GM21723 (cell line): Measurements from ENCODE around the gene ARHGEF19.
"Not testable (repeated sequence)": the region's sequence is repeated elsewhere in the genome, so short reads cannot be mapped to it uniquely, and the experiment has no call there.

ENCODE experiments used
- ATAC-seq: cut with Tn5 transposase; IDR thresholded peaks from one replicate; pipeline ENCODE4 v1.9.1; 2021; ENCODE audit warnings: mild to moderate bottlenecking, moderate library complexity; ENCODE audit not compliant: unreplicated experiment

ARHGEF19 gene

GRCh38 chr1:16168144-16168495 is 44.3 kb downstream of the ARHGEF19 start:
- not testable (repeated sequence) for ATAC-seq

- no peak for ATAC-seq
These were observed 44.9 kb downstream of the ARHGEF19 start for GRCh38 chr1:16167331-16168143.

GRCh38 chr1:16166117-16166516 is 46.3 kb downstream of the ARHGEF19 start:
- no peak for ATAC-seq

GRCh38 chr1:16165548-16165947 is 46.9 kb downstream of the ARHGEF19 start:
- no peak for ATAC-seq

GRCh38 chr1:16165073-16165364 is 47.4 kb downstream of the ARHGEF19 start:
- no peak for ATAC-seq

- no peak for ATAC-seq
These were observed 48.0 kb downstream of the ARHGEF19 start for GRCh38 chr1:16164213-16165072.

GRCh38 chr1:16163608-16164212 is 48.7 kb downstream of the ARHGEF19 start:
- not testable (repeated sequence) for ATAC-seq

GRCh38 chr1:16162163-16162822 is 50.2 kb downstream of the ARHGEF19 start:
- ATAC-seq: no peak

GRCh38 chr1:16161717-16162116 is 50.7 kb downstream of the ARHGEF19 start:
- ATAC-seq: no peak

- ATAC-seq: no peak
These were observed 53.2 kb downstream of the ARHGEF19 start for GRCh38 chr1:16158993-16159831.

- no peak for ATAC-seq
These were observed 54.4 kb downstream of the ARHGEF19 start for GRCh38 chr1:16158025-16158424.

GRCh38 chr1:16156848-16157495 is 55.5 kb downstream of the ARHGEF19 start:
- no peak for ATAC-seq

- no peak for ATAC-seq
These were observed 56.7 kb downstream of the ARHGEF19 start, which contains the start of gene EPHA2 for GRCh38 chr1:16155537-16156410. Gene EPHA2, minus strand, starts transcription at chr1:16156069. Its CDS starts 137 bp downstream, at chr1:16155932.

GRCh38 chr1:16153999-16154673 is 58.3 kb downstream of the ARHGEF19 start:
- no peak for ATAC-seq

GRCh38 chr1:16153096-16153998 is 59.1 kb downstream of the ARHGEF19 start:
- ATAC-seq: no peak

- ATAC-seq: no peak
These were observed 59.9 kb downstream of the ARHGEF19 start for GRCh38 chr1:16152481-16153087.

GRCh38 chr1:16151995-16152384 is 60.5 kb downstream of the ARHGEF19 start:
- no peak for ATAC-seq
